T-helper 22 cell (primary cell): Measurements from ENCODE around the gene IFITM10.

Source experiments
- DNase-seq: peaks from one replicate; pipeline ENCODE4 v3.0.0-alpha.2; 2020; ENCODE audit warnings: low read depth

Gene IFITM10

GRCh38 chr11:1750481-1750839, at the start of gene IFITM10:
IFITM10 (minus strand) TSS chr11:1750595; CDS start chr11:1750442, 153 bp downstream.
- no peak for DNase-seq

GRCh38 chr11:1797391-1798125, 47.2 kb upstream of the IFITM10 start:
- no peak for DNase-seq

GRCh38 chr11:1796413-1797011, 46.1 kb upstream of the IFITM10 start:
- DNase-seq, result no peak

- no peak for DNase-seq
Observed at GRCh38 chr11:1793081-1793480, 42.7 kb upstream of the IFITM10 start.

- no peak for DNase-seq
Observed at GRCh38 chr11:1792461-1792860, 42.1 kb upstream of the IFITM10 start.

GRCh38 chr11:1791912-1792311, 41.5 kb upstream of the IFITM10 start:
- DNase-seq, result no peak

- DNase-seq, result no peak
Observed at GRCh38 chr11:1786466-1786865, 36.1 kb upstream of the IFITM10 start.

- DNase-seq, result no peak
Observed at GRCh38 chr11:1785749-1786413, 35.5 kb upstream of the IFITM10 start.

- DNase-seq, result no peak
Observed at GRCh38 chr11:1784761-1785650, 34.6 kb upstream of the IFITM10 start.

- no peak for DNase-seq
Observed at GRCh38 chr11:1783725-1784529, 33.5 kb upstream of the IFITM10 start.

- DNase-seq, result no peak
Observed at GRCh38 chr11:1782831-1783724, 32.7 kb upstream of the IFITM10 start.

- no peak for DNase-seq
Observed at GRCh38 chr11:1782031-1782590, 31.7 kb upstream of the IFITM10 start.

GRCh38 chr11:1781593-1781975, 31.2 kb upstream of the IFITM10 start:
- DNase-seq, result no peak

GRCh38 chr11:1780700-1781592, 30.6 kb upstream of the IFITM10 start:
- no peak for DNase-seq

GRCh38 chr11:1779806-1780699, 29.7 kb upstream of the IFITM10 start:
- no peak for DNase-seq

GRCh38 chr11:1779034-1779805, 28.8 kb upstream of the IFITM10 start:
- no peak for DNase-seq
